Measurements from ENCODE around the gene CA14. TPM values are rescaled to one million over a fixed set of nuclear protein-coding genes. Genes with fewer than 3 reads are reported as not detected.
"Not testable (repeated sequence)": the region's sequence is repeated elsewhere in the genome, so short reads cannot be mapped to it uniquely, and the experiment has no call there.

CA14 gene
- total RNA-seq, 1 donor from 2014 or later: 14.0 TPM

GRCh38 chr1:150268340-150268704 is 10.7 kb downstream of the CA14 start:
- intact Hi-C loops (cut with DNase I): no loop called here
- ATAC-seq (ENCODE audit: poor library complexity) (peak; percentile 33), DNase-seq (no peak)

GRCh38 chr1:150268705-150269403 is 11.3 kb downstream of the CA14 start, which contains the start of gene APH1A:
TSS of gene APH1A (minus strand) at chr1:150269016. CDS start at chr1:150268810, 206 bp downstream.
- peak; percentile 98 for DNase-seq
- intact Hi-C loops (cut with DNase I): no loop called here
- peak; percentile 98 for ATAC-seq (ENCODE audit: poor library complexity)

DNA sequence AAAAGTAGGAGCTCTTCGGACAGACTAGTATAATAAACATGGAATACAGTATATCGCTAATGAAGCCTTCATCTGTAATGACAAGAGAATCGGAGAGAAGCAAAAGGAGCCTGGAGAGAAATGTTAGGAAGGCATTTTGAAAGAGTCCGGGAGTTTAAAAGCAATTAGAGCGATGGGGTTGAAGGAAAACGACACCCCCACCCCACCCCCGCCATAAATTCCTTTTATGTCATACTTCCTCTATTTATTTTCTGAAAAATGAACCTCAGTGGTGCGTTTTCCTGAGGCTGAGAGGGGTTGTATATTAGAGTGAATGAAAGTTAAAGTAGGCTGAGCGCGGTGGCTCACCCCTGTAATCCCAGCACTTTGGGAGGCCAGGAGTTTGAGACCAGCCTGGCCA is 11.9 kb downstream of the CA14 start:
- no peak for ATAC-seq (ENCODE audit: poor library complexity)
- intact Hi-C loops (cut with DNase I): no loop called here
- no peak for DNase-seq

- DNase-seq (no peak), ATAC-seq (ENCODE audit: poor library complexity) (no peak)
- intact Hi-C loops (cut with DNase I): no loop called here
Measured at GRCh38 chr1:150271291-150271959, 13.9 kb downstream of the CA14 start.

GRCh38 chr1:150273311-150273710 is 15.7 kb downstream of the CA14 start:
- intact Hi-C loops (cut with DNase I): no loop called here
- DNase-seq (no peak), ATAC-seq (ENCODE audit: poor library complexity) (no peak)

- intact Hi-C loops (cut with DNase I): no loop called here
- ATAC-seq (ENCODE audit: poor library complexity) (no peak), DNase-seq (no peak)
Measured at GRCh38 chr1:150280138-150280707, 22.6 kb downstream of the CA14 start.

DNA sequence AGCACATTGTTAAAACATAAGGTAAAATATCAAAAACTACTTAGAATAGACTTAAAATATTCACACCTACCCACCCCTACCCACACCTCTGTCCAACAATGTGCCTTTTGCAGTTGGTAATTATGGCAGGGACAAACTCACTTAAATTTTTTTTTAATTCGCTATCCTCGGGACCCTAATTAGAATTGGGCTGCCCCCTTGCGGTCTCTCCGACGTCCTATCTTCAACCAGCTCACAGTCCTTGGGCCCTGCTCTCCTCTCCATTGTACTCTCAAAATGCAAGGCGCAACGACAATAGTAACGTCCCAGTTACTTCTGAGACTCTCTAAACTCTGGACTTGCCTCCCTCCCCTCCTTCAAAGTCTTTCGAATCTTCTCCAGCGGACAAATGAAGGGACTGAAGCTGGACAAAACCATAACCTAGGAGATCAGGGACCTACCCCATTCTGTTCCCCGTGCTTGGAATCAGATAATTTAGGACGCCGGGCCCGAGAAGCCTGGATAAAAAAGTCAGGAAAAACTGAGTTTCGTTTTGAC is 23.7 kb downstream of the CA14 start:
- intact Hi-C loops (cut with DNase I): no loop called here
- ATAC-seq (ENCODE audit: poor library complexity): peak; percentile 78
- DNase-seq: peak; percentile 85

DNA sequence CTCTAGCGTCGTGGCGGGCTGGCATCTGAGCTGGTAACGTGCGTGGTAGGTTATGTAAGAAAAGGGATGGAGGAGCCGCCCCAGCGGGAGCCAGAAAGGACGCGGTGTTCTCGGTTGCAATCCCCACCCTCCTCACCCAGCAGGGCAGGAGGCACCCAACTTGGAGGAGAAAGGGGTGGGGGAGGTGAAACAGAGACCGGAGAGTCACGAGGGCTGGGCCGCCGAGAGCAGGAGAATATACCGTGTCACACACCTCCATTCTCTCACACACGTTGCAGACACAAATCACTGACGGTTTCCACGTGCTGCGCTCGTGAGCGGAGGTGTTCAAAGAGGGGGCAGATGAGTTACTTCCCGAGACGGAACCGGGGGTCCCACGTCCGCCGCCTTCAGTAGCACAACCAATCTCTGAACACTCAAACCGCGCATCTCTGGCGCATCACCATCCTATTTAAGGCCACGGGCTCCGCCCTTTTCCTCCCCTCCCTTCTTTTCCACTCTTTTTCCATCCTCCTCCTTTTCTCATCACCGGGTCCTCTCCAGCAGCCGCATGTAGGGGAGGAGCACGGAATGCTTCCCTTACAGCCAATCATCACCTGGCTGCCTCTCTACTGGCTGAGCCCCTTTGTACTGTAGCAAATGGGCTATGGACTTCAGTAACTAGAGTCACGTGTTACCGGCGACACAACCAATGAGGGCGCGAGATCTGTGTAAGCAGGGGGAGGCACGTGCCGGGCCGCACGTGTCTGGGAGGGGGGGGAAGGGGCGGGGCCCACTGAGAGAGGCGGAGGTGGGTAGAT is 24.4 kb downstream of the CA14 start, which contains the start of gene CIART:
Gene CIART, plus strand, starts transcription at position 797 of the 800 bp plus-strand sequence. CDS start 714 bp downstream, outside the sequence.
- DNase-seq (peak; percentile 94), ATAC-seq (ENCODE audit: poor library complexity) (peak; percentile 95)
- intact Hi-C loops (cut with DNase I): no loop called here

DNA sequence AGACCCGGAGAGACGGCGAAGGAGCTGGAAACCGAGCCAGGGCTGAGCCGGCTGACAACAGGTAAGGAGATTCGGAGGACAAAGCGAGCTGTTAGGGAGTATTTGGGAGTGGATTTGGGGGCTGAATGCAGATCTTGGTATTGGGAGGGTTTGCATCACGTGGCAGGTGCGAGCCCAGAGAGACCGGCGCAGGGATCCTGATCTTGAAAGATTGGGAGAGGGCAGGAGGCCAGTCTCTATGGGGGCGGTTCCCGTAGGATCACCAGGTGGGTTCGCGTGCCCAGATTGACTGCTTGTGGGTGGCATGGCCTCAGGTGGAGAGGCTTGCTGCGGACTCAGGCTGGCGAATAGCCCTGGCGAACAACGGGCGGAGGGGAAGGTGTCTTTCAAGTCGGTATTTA is 25.0 kb downstream of the CA14 start:
- DNase-seq (no peak), ATAC-seq (ENCODE audit: poor library complexity) (peak; percentile 17)
- intact Hi-C loops (cut with DNase I): no loop called here

DNA sequence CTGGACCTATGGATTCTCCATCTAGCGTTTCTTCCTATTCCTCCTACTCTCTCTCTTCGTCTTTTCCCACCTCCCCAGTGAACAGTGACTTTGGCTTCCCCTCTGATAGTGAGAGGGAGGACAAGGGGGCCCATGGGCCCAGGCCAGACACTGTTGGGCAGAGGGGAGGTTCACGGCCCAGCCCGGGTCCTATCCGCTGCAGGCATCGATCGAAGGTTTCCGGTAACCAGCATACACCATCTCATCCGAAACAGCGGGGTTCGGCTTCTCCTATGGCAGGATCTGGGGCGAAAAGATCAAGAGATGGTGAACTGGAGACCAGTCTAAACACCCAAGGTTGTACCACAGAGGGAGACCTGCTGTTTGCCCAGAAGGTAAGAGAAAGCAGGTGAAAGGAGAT is 25.7 kb downstream of the CA14 start:
- DNase-seq (no peak), ATAC-seq (ENCODE audit: poor library complexity) (no peak)
- intact Hi-C loops (cut with DNase I): no loop called here

GRCh38 chr1:150288382-150288781 is 30.8 kb downstream of the CA14 start:
- intact Hi-C loops (cut with DNase I): loop anchor here (5.0 kb wide), 1 partner anchor 36 kb away; no protein-coding TSS in a partner anchor
- ATAC-seq (ENCODE audit: poor library complexity) (no peak), DNase-seq (no peak)

- intact Hi-C loops (cut with DNase I): loop anchor here (5.0 kb wide), 1 partner anchor 37 kb away; no protein-coding TSS in a partner anchor
- DNase-seq (no peak), ATAC-seq (ENCODE audit: poor library complexity) (no peak)
Measured at GRCh38 chr1:150288822-150289221, 31.2 kb downstream of the CA14 start.

DNA sequence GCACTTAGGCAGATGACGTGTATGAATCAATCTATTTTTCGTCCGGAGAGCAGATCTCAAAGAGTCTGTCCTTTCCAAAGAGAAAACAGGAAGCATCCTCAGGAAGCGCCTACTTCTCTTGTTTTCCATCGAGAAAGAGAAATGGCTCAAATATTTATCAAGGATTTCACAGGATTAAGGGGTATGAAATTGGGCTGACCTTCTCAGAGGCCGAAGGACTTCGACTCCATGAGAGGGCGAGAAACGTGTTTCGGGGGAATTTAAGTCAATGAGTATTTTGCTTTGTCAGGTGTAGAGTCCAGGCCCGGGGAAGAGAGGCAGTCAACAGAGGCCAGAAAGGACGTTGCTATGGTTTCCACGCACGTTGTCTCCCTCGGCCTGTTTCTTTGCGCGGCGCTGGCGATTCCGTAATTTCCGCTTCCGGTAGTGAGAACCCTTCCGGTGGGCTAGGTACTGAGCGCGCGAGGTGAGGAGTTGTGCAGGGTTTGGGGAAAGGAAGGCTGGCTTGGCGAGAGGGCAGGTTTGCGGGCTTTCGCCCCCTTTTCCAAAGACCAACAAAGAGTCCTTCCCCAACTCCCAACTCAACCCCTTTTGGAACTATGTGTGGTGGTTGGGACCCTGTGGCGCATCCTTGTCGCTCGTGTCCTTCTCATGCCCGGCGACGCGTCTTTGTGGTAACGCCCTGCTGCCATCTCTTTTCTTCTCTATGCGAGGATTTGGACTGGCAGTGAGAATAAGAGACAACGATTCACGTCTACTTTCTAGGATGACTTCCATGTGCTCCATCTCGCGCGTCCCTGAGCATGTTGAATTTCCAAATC is 36.1 kb downstream of the CA14 start, which contains the start of gene MRPS21:
Gene MRPS21, plus strand, starts transcription at position 429 of the 821 bp plus-strand sequence. CDS start 506 bp downstream, outside the sequence.
- ATAC-seq (ENCODE audit: poor library complexity) (peak; percentile 98), DNase-seq (peak; percentile 92)
- intact Hi-C loops (cut with DNase I): no loop called here

GRCh38 chr1:150295476-150295875 is 37.9 kb downstream of the CA14 start:
- ATAC-seq (ENCODE audit: poor library complexity) (no peak), DNase-seq (no peak)
- intact Hi-C loops (cut with DNase I): no loop called here

DNA sequence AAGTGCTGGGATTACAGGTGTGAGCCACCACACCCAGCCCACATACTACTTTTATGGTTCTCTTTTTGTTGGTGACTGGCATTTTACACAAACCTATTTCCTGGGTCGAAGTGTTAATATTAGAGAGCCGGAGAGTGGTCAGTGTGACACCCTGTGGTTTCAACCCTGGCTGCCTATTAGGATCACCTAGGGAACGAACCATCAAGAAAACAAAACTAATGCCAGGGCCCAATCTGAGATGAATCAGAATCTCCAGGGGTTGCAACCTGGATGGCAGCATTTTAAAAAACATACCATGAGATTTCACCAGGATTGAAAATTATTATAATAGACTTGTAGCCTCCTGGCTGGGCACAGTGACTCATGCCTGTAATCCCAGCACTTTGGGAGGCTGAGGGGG is 42.1 kb downstream of the CA14 start:
- intact Hi-C loops (cut with DNase I): no loop called here
- no peak for ATAC-seq (ENCODE audit: poor library complexity)

DNA sequence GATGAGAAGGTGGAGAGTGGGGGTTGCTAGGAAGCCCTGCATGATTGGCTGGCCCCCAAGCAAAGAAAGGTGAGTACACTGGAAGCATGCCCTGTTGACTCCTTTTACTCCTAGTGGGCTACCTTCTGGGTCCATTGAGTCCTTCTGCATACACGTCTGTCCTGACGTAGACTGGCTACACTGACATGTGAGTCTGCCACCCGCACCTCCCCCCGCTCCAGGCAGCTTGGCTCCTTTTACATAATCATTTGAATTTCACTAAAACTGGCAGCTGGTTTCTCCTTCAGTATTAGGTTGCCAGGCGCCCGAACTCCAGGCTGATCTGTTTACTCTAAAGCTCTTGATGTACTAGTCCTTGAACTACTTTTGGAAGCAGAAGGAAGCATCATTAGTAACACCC is 44.8 kb downstream of the CA14 start:
- peak; percentile 15 for ATAC-seq (ENCODE audit: poor library complexity)
- intact Hi-C loops (cut with DNase I): no loop called here
- DNase-seq: no peak

More for the DNA sequence above, 42.1 kb downstream of the CA14 start:
- no peak for DNase-seq

DNA sequence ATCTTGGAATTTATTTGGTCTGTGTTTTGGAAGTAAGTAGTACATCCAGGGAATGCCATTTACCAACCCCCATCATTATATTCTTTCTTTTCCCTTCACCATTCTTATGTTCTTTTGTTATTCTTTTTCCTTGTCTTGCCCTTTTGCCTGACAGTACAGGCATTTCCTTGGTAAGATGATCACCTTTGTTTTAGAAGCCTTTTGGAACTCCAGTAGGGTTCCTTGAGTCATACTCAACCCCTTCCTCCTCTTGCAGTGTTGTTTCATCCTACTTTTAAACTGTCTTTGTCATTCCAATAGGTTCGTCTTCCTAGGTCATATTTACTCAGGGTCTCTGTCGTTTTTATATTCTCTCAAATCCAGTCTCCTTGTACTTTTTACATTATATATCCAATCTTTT is 45.3 kb downstream of the CA14 start:
- DNase-seq: no peak
- intact Hi-C loops (cut with DNase I): no loop called here
- no peak for ATAC-seq (ENCODE audit: poor library complexity)

GRCh38 chr1:150308585-150308984 is 51.0 kb downstream of the CA14 start:
- intact Hi-C loops (cut with DNase I); ATAC-seq (ENCODE audit: poor library complexity); DNase-seq: not testable (repeated sequence)
